OCI-LY7 (cell line): ENCODE results near the gene TOGARAM1.

Experiments used
- CTCF ChIP-seq: fragments of 200-600 bp; sonication (generic); conservative IDR thresholded peaks from 2 replicates; pipeline ENCODE4 v1.5.1; 2014; ENCODE audit warnings: mild to moderate bottlenecking, antibody characterized with exemption, low read length, moderate library complexity, mixed read lengths
- EZH2phosphoT487 ChIP-seq: fragments of 200-600 bp; sonication (generic); IDR thresholded peaks from 2 replicates; pipeline ENCODE4 v1.6.1; 2018; ENCODE audit warnings: low read depth, borderline replicate concordance, mild to moderate bottlenecking, mixed run types, antibody characterized with exemption, low read length, moderate library complexity, mixed read lengths

GRCh38 chr14:44960646-44961045 lies 1.3 kb upstream of the TOGARAM1 start:
- TF ChIP-seq CTCF: no peak
- TF ChIP-seq EZH2phosphoT487: no peak
